Measurements from ENCODE around the gene ARMC6. TPM values are rescaled to one million over a fixed set of nuclear protein-coding genes. Genes with fewer than 3 reads are reported as not detected.

Gene ARMC6
- total RNA-seq, 4 donors from 2014 or later: 12.0 to 32.3 (median 15.6) TPM

- H3K9me3 ChIP-seq: no peaks in the 10 kb centered on the region
- H3K4me3 ChIP-seq: no peak overlapping the region
- no peak for TF ChIP-seq CTCF (IDR thresholded peaks at IDR 0.05)
- TF ChIP-seq POLR2A (IDR thresholded peaks at IDR 0.05): no peak
- DNase-seq: no peak
- no peak overlapping the region for H3K27ac ChIP-seq
- no peaks in the 10 kb centered on the region for H3K36me3 ChIP-seq
- H3K4me1 ChIP-seq: no peaks in the 10 kb centered on the region
- no peaks in the 10 kb centered on the region for H3K27me3 ChIP-seq
- intact Hi-C loops (cut with DNase I; ENCODE audit: low total_unique reads): no loop called here
Observed at GRCh38 chr19:19094513-19094912, 61.1 kb downstream of the ARMC6 start.

DNA sequence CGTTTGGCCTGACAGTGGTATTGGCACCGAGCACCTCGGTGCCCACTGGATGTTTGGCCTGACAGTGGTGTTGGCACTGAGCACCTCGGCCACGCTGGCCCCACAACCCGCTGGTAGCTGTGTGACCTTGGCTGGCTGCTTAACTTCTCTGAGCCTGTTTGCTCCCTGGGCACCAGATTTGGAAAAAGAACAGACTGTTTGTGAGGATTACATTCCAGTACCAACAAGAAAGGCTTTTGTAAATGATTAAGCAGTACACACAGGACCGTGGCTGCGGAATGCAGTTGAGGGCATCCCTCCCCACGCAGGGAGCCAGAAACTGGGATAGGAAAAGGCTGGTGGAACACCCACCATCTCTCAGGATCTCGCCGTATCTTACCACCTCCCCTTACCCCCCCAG lies 62.3 kb downstream of the ARMC6 start:
- H3K36me3 ChIP-seq: no peaks in the 10 kb centered on the region
- TF ChIP-seq POLR2A (IDR thresholded peaks at IDR 0.05) (no peak), CTCF (IDR thresholded peaks at IDR 0.05) (no peak)
- DNase-seq: no peak
- intact Hi-C loops (cut with DNase I; ENCODE audit: low total_unique reads): no loop called here
- no peak overlapping the region for H3K4me3 ChIP-seq
- H3K27ac ChIP-seq: no peak overlapping the region
- H3K4me1 ChIP-seq: no peaks in the 10 kb centered on the region
- no peaks in the 10 kb centered on the region for H3K27me3 ChIP-seq
- H3K9me3 ChIP-seq: no peaks in the 10 kb centered on the region

DNA sequence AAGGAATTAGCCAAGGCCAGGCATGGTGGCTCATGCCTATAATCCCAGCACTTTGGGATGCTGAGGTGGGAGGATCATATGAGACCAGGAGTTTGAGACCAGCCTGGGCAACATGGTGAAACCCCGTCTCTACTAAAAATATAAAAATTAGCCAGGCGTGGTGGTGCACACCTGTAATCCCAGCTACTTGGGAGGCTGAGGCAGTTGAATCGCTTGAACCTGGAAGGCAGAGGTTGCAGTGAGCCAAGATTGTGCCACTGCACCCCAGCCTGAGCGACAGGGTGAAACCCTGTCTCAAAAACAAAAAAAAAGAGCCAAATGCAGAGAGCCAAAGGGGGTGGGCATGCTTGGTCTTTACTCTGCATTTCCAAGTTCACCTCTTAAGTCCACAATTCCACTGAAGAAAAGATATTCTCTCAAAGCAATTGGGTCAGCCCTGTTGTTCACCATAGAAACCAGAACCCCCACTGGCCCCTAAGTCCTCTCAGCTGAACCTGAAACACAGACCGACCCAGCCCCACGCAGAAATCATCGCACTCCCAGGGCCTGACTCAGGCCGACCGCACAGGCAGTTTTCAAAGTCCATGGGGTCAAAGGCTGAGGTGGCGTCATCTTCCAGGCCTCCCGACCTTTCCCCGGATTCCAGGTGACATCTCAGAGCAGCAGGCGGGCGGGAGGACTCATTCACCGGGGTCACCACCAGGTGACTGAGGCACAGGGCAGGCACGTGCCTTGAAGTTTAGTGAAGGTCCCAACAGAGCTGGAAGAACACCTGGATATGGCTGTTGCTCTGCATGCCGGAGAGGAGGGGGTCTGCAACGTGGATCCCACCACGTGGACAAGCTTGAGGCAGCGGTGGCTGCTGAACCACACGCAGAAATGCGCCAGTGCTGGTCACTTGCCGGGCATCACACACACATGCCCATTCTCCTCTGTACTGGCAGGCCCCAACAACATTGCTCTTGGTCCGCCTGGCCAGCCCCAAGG lies 63.5 kb downstream of the ARMC6 start:
- DNase-seq: no peak
- H3K27me3 ChIP-seq: no peaks in the 10 kb centered on the region
- no peaks in the 10 kb centered on the region for H3K36me3 ChIP-seq
- H3K9me3 ChIP-seq: no peaks in the 10 kb centered on the region
- intact Hi-C loops (cut with DNase I; ENCODE audit: low total_unique reads): no loop called here
- no peak overlapping the region for H3K27ac ChIP-seq
- no peak overlapping the region for H3K4me3 ChIP-seq
- no peaks in the 10 kb centered on the region for H3K4me1 ChIP-seq
- TF ChIP-seq POLR2A (IDR thresholded peaks at IDR 0.05) (no peak), CTCF (IDR thresholded peaks at IDR 0.05) (no peak)

DNA sequence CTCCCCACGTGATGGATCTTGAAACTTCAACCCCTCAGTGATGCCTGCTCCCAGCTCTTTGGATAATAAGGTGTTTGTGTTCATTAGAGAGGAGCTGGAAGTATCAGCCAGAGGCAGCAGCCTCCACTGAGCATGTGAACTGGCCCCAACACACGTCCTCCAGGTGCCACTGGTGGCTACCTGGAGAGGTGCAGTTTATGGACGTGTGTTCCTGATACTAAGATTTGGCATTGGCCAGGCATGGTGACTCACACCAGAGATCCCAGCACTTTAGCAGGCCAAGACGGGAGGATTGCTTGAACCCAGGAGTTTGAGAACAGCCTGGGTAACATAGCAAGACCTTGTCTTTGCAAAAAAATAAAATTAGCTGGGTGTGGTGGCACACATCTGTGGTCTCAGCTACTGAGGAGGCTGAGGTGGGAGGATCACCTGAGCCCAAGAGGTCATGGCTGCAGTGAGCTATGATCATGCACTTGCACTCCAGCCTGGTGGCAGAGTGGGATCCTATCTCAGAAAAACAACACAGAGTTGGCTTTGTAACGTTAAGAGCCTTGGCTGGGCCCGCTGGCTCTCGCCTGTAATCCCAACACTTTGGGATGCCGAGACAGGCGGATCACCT lies 64.8 kb downstream of the ARMC6 start:
- H3K9me3 ChIP-seq: no peaks in the 10 kb centered on the region
- intact Hi-C loops (cut with DNase I; ENCODE audit: low total_unique reads): no loop called here
- no peaks in the 10 kb centered on the region for H3K4me1 ChIP-seq
- no peak for DNase-seq
- no peak overlapping the region for H3K27ac ChIP-seq
- H3K4me3 ChIP-seq: no peak overlapping the region
- TF ChIP-seq CTCF (IDR thresholded peaks at IDR 0.05): no peak
- TF ChIP-seq POLR2A (IDR thresholded peaks at IDR 0.05): no peak
- no peaks in the 10 kb centered on the region for H3K27me3 ChIP-seq
- H3K36me3 ChIP-seq: no peaks in the 10 kb centered on the region

Data from uterus (tissue), 4 donors.